ENCODE data around the gene MYOG. TPM values are rescaled to one million over a fixed set of nuclear protein-coding genes. Genes with fewer than 3 reads are reported as not detected.
A peak's percentile ranks its signal among the peaks of the same experiment; 100 is the strongest.

The MYOG gene
- total and polyA plus RNA-seq, 2 of the 13 experiments (the other 11 are each of a cell fraction or from before 2014, with no cell fraction given) = not detected

- intact Hi-C loops (cut with micrococcal nuclease; ENCODE audit: unreplicated experiment) = loop anchor here (1.0 to 2.0 kb wide), 2 partner anchors 98 to 151 kb away; no protein-coding TSS in a partner anchor
- in situ Hi-C loops (cut with HindIII; ENCODE audit: extremely low pct_ligation_motif_present, low pct_unique_long_range_greater_than_20kb) = loop anchor here (5.0 kb wide), 2 partner anchors 54 to 99 kb away; no protein-coding TSS in a partner anchor
- Histone ChIP-seq H3K36me3 (replicated peaks in 1 of 2; ENCODE audit: control insufficient read depth in 1 of 2, insufficient read depth in 2 of 2, low read length in 2 of 2) (no peaks in the 10 kb centered on the region), H3K79me2 (ENCODE audit: insufficient read depth, low read length) (no peaks in the 10 kb centered on the region), H3K4me1 (ENCODE audit: insufficient read depth, low read length) (no peaks in the 10 kb centered on the region), H3K9ac (ENCODE audit: insufficient read depth, low read depth, low read length) (no peak overlapping the region), H3K4me2 (ENCODE audit: low read depth, low read length) (no peak overlapping the region), H2AFZ (ENCODE audit: low read length) (no peak overlapping the region), H4K20me1 (ENCODE audit: insufficient read depth, low read length) (no peaks in the 10 kb centered on the region), H3K4me3 (replicated peaks in 1 of 3; ENCODE audit: insufficient read depth in 1 of 3, low read depth in 2 of 3, low read length in 3 of 3) (no peak overlapping the region; a peak in 1 of 6 replicates), H3K9me3 (ENCODE audit: low read length) (no peaks in the 10 kb centered on the region), H3K27ac (ENCODE audit: extremely low read length, insufficient read depth, low read length) (no peak overlapping the region), H3K27me3 (ENCODE audit: control insufficient read depth in 1 of 2, insufficient read depth in 2 of 2, low read length in 2 of 2) (peaks cover 1 to 21% of the 10 kb centered on the region in 2 experiments; a peak in 3 of 5 replicates)
- WGBS (ENCODE audit: low lambda C conversion rate) = 18% methylated on average over 18 of the region's 35 CpGs
- ChIA-PET POLR2A (no interaction called here), CTCF (ENCODE audit: low intra/inter-chr PET ratio, low total read pairs) (interaction anchor here (0.9 to 2.2 kb wide), 3 partner anchors 98 to 151 kb away, joined by 3 to 17 read pairs (median 9); no protein-coding TSS in a partner anchor)
- FAIRE-seq (peak; percentile 18), ATAC-seq (peak; percentile 99), DNase-seq (ENCODE audit: low spot score) (peak; percentile 30)
- no TSS peak for BruUV-seq (replicated peaks)
- TF ChIP-seq PHB2 (IDR thresholded peaks at IDR 0.05; ENCODE audit: partially characterized antibody) (no peak), ZNF138 (CRISPR knock-in tag; IDR thresholded peaks at IDR 0.05; ENCODE audit: low read depth) (no peak), MLXIP (CRISPR knock-in tag; IDR thresholded peaks at IDR 0.05; ENCODE audit: borderline replicate concordance) (no peak), HMGXB4 (CRISPR knock-in tag; IDR thresholded peaks at IDR 0.05; ENCODE audit: borderline replicate concordance in 1 of 2, low read depth in 1 of 2) (no peak), MLX (CRISPR knock-in tag; IDR thresholded peaks at IDR 0.05) (no peak), TAF1 (CRISPR knock-in tag; IDR thresholded peaks at IDR 0.05) (no peak), POLR2A (IDR thresholded peaks at IDR 0.05; ENCODE audit: insufficient read depth in 1 of 2, low read depth in 2 of 2, low read length in 2 of 2) (no peak), RARG (CRISPR knock-in tag; IDR thresholded peaks at IDR 0.05; ENCODE audit: low read depth) (no peak), FOXK2 (IDR thresholded peaks at IDR 0.05) (no peak), FOXO1 (CRISPR knock-in tag; IDR thresholded peaks at IDR 0.05) (0 out of 2 replicates have a peak, but pooled peaks have one; percentile 11), PHF8 (CRISPR knock-in tag; IDR thresholded peaks at IDR 0.05) (no peak), TEAD2 (CRISPR knock-in tag; IDR thresholded peaks at IDR 0.05) (no peak), HOXA7 (CRISPR knock-in tag; IDR thresholded peaks at IDR 0.05) (no peak), ZFP36L2 (CRISPR knock-in tag; IDR thresholded peaks at IDR 0.05) (no peak)
Observed at GRCh38 chr1:203117611-203118575, 32.1 kb upstream of the MYOG start.
